K562 (cell line): ENCODE data around the gene MYH9. TPM values are rescaled to one million over a fixed set of nuclear protein-coding genes. Genes with fewer than 3 reads are reported as not detected.

ENCODE experiments used
- ATAC-seq: fragments of 200-7000 bp; cut with Tn5 transposase; 3 replicates; pipeline ENCODE4 v1.9.1; 2020; ENCODE audit warnings: moderate library complexity
- BruUV-seq: library from RNA; stranded (reverse); fragments of 400-500 nt; replicated peaks from 2 replicates; lab custom pipeline; 2021; lab: Mats Ljungman, UMichigan
- CTCF ChIA-PET: fragments of 300-600 bp; formaldehyde crosslinking; extraction: SDS; loops from one replicate; lab custom pipeline; 2021; ENCODE audit warnings: low intra/inter-chr PET ratio; lab: Yijun Ruan, JAX
- POLR2A ChIA-PET: fragments of 300-600, 350-650 bp; sonication (Branson Sonifier 250); formaldehyde crosslinking; extraction: SDS; loops from one replicate; lab custom pipeline; 2021; ENCODE audit warnings: antibody characterized with exemption, inconsistent platforms; lab: Yijun Ruan, JAX
- DNase-seq, 4 experiments: peaks; one replicate each; pipeline versions ENCODE4 v3.0.0 to v3.0.0-alpha.2; 2011 to 2018; ENCODE audit warnings: low spot score in 3 of 4, mixed read lengths in 3 of 4; ENCODE audit errors: extremely low read depth in 1 of 4
- FAIRE-seq: peaks from 2 replicates; lab custom pipeline; 2011; peaks lifted over from hg19 to GRCh38; lab: Jason Lieb, UNC
- H2AFZ ChIP-seq: 2 replicates; pipeline ENCODE4 v1.6.0; 2011; ENCODE audit warnings: low read depth, low read length, control low read depth, inconsistent platforms
- H3K27ac ChIP-seq: fragments of 200-600 bp; 3 replicates; pipeline ENCODE4 v1.8.0; 2011; ENCODE audit warnings: low read depth, mild to moderate bottlenecking, control low read depth, inconsistent platforms, low read length, moderate library complexity, mixed read lengths; ENCODE audit errors: extremely low read depth
- H3K27me3 ChIP-seq, 2 experiments: fragments of 300-600 bp in 1 of 2; 2 replicates in 1 of 2; 3 replicates in 1 of 2; pipeline versions ENCODE4 v1.6.0 to v1.8.0; 2011; ENCODE audit warnings: inconsistent platforms in 2 of 2, low read length in 2 of 2, mild to moderate bottlenecking in 1 of 2, mixed read lengths in 1 of 2, moderate library complexity in 1 of 2; ENCODE audit not compliant: control insufficient read depth in 2 of 2, insufficient read depth in 2 of 2
- H3K36me3 ChIP-seq: fragments of 300-600 bp; 3 replicates; pipeline ENCODE4 v1.8.0; 2011; ENCODE audit warnings: mild to moderate bottlenecking, low read length, inconsistent platforms; ENCODE audit not compliant: control insufficient read depth, insufficient read depth
- H3K4me1 ChIP-seq, 2 experiments: fragments of 200-600 bp in 1 of 2; replicated peaks in 1 of 2; 2 replicates in 1 of 2; 3 replicates in 1 of 2; pipeline versions ENCODE4 v1.5.1 to v1.8.0; 2011; ENCODE audit warnings: inconsistent platforms in 2 of 2, low read length in 2 of 2, mild to moderate bottlenecking in 1 of 2, mixed read lengths in 1 of 2, moderate library complexity in 1 of 2; ENCODE audit not compliant: control insufficient read depth in 2 of 2, insufficient read depth in 2 of 2
- H3K4me2 ChIP-seq: 2 replicates; pipeline ENCODE4 v1.6.1; 2011; ENCODE audit warnings: low read length, control low read depth, inconsistent platforms, mixed read lengths; ENCODE audit not compliant: insufficient read depth
- H3K4me3 ChIP-seq: fragments of 200-600 bp; sonication (generic), shearing (Covaris generic); 2 replicates; pipeline ENCODE4 v1.5.1; 2016; ENCODE audit warnings: control low read depth, inconsistent platforms
- H3K79me2 ChIP-seq: fragments of 200-600 bp; 3 replicates; pipeline ENCODE4 v1.8.0; 2011; ENCODE audit warnings: low read length, inconsistent platforms; ENCODE audit not compliant: control insufficient read depth, insufficient read depth
- H3K9ac ChIP-seq, 2 experiments: 2 replicates each; pipeline versions ENCODE4 v1.6.0 to v1.6.1; 2011; ENCODE audit warnings: low read depth in 2 of 2, low read length in 2 of 2, control low read depth in 1 of 2, inconsistent platforms in 1 of 2, mild to moderate bottlenecking in 1 of 2, mixed read lengths in 1 of 2; ENCODE audit not compliant: insufficient read depth in 1 of 2
- H3K9me1 ChIP-seq: one replicate; pipeline ENCODE4 v1.6.0; 2011; ENCODE audit warnings: inconsistent platforms, mild to moderate bottlenecking, low read length, moderate library complexity; ENCODE audit not compliant: control insufficient read depth, insufficient read depth
- H3K9me3 ChIP-seq: replicated peaks from 2 replicates; pipeline ENCODE4 v1.5.1; 2011; ENCODE audit warnings: low read depth, low read length, inconsistent platforms; ENCODE audit not compliant: control insufficient read depth, insufficient read depth
- H4K20me1 ChIP-seq: replicated peaks from 2 replicates; pipeline ENCODE4 v1.6.1; 2011; ENCODE audit warnings: low read length, inconsistent platforms, mixed read lengths; ENCODE audit not compliant: control insufficient read depth, insufficient read depth
- FOXO4 ChIP-seq: fragments of 450-650 bp; formaldehyde crosslinking; IDR thresholded peaks from 2 replicates; pipeline ENCODE4 v1.4.0; 2020; ENCODE audit warnings: mild to moderate bottlenecking, moderate library complexity
- GABPB1 ChIP-seq: sonication (generic); formaldehyde crosslinking; IDR thresholded peaks from 2 replicates; pipeline ENCODE4 v1.8.0; 2022; ENCODE audit warnings: mild to moderate bottlenecking, missing genetic modification reagents
- KDM4B ChIP-seq, 2 experiments: fragments of 450-650 bp in 1 of 2; sonication (generic) in 1 of 2; IDR thresholded peaks; 2 replicates each; pipeline ENCODE4 v1.6.1; 2016 to 2017; ENCODE audit warnings: borderline replicate concordance in 2 of 2, antibody characterized with exemption in 1 of 2, low read depth in 1 of 2, mild to moderate bottlenecking in 1 of 2
- MECOM ChIP-seq: fragments of 250-450 bp; sonication (Bioruptor Pico); IDR thresholded peaks from 2 replicates; pipeline ENCODE4 v1.8.0; 2022; ENCODE audit warnings: inconsistent platforms
- NR2C2 ChIP-seq, 2 experiments: fragments of 200-800 bp in 1 of 2; sonication (Bioruptor generic) in 1 of 2; sonication (generic) in 1 of 2; formaldehyde crosslinking in 1 of 2; IDR thresholded peaks; 2 replicates each; pipeline versions ENCODE4 v1.6.1 to v1.8.0; 2016 to 2022; ENCODE audit warnings: mild to moderate bottlenecking in 1 of 2, missing compliant biosample characterization in 1 of 2, missing genetic modification characterization in 1 of 2, missing genetic modification reagents in 1 of 2
- TGIF2 ChIP-seq: sonication (generic); formaldehyde crosslinking; IDR thresholded peaks from 2 replicates; pipeline ENCODE4 v1.8.1; 2022; ENCODE audit warnings: mild to moderate bottlenecking, missing genetic modification reagents, moderate library complexity
- WHSC1 ChIP-seq: IDR thresholded peaks from one replicate; pipeline ENCODE4 v1.6.1; 2012; ENCODE audit warnings: low read length, control low read depth, inconsistent platforms
- WGBS: fragments of 100-300 bp; shearing (Covaris generic); methylation state at CpG from one replicate; pipeline ENCODE4 v1.1.6; 2016; ENCODE audit warnings: low coverage, mixed read lengths; ENCODE audit not compliant: insufficient coverage; ENCODE audit errors: missing lambda C conversion rate; 5-methylcytosine and 5-hydroxymethylcytosine counted together
- in situ Hi-C: fragments of 300-500 bp; cut with MboI; formaldehyde crosslinking; loops from 4 replicates; pipeline ENCODE4 v1.15.0; 2018; ENCODE audit warnings: inconsistent platforms, mixed read lengths
- intact Hi-C: fragments of 100-400 bp; cut with micrococcal nuclease; formaldehyde crosslinking; loops from 2 replicates; pipeline ENCODE4 v1.14.2; 2022
- polyA plus RNA-seq, 8 experiments: library from polyadenylated mRNA; depleted of rRNA in 4 of 8; stranded (reverse) in 5 of 8; unstranded in 3 of 8; fragments of >200 nt; fragmentation: Nextera tagmentation in 2 of 8; fragmentation: Illumina TruSeq in 1 of 8; extraction: Ambion mirVana in 2 of 8; extraction: Trizol in 1 of 8; gene quantifications; 2 replicates each; pipeline versions ENCODE4 v1.2.1 to v1.2.3, GENCODE V29; 2011 to 2014; ENCODE audit warnings: inconsistent platforms in 1 of 8, missing spikeins in 1 of 8
- total RNA-seq, 7 experiments: library from RNA; depleted of rRNA in 6 of 7; stranded (reverse); fragments of >200 nt in 6 of 7; fragmentation: Illumina TruSeq in 2 of 7; extraction: Trizol in 2 of 7; gene quantifications; 2 replicates each; pipeline versions ENCODE4 v1.2.1 to v1.2.3, GENCODE V29; 2011 to 2021; ENCODE audit warnings: low replicate concordance in 1 of 7
- TF ChIP-seq, protein P1 (sequence below), 2 experiments: fragments of 150-350 bp in 1 of 2; IDR thresholded peaks; 2 replicates each; pipeline ENCODE4 v1.6.1; 2012 to 2016; ENCODE audit warnings: low read depth in 2 of 2, low read length in 2 of 2, mild to moderate bottlenecking in 1 of 2, moderate library complexity in 1 of 2
- TF ChIP-seq, protein P2 (sequence below), 3 experiments: fragments of 200-800 bp in 1 of 3; fragments of 250-450 bp in 1 of 3; fragments of 450-650 bp in 1 of 3; sonication (Bioruptor Pico) in 1 of 3; sonication (Bioruptor generic) in 1 of 3; formaldehyde crosslinking in 1 of 3; IDR thresholded peaks; 2 replicates each; pipeline versions ENCODE4 v1.6.1 to v1.8.0; 2016 to 2022; ENCODE audit warnings: mild to moderate bottlenecking in 2 of 3, missing genetic modification characterization in 2 of 3, missing compliant biosample characterization in 1 of 3, moderate library complexity in 1 of 3

MYH9 gene
- total and polyA plus RNA-seq, 9 of the 15 experiments (the other 6 are each of a cell fraction or from before 2014, with no cell fraction given), result 0.71 to 111 (median 24.6) TPM

DNA sequence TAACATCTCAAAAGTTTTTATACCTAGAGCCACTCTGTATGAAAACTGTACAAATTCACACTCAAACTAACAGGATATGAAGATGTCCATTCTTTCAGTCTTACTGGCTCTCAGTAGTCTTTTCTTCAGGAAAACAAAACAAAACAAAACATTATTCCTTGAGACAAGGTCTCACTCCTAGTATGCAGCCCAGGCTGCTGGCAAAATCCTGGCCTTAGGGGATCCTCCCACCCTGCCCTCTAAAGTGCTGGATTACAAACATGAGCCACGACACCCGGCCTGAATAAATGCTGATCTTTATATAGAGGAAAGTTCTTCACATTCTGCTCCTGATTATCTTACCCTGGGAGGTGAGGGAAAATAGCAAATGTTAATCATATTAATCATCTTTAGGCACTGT is 153.6 kb downstream of the MYH9 start:
- H3K36me3 ChIP-seq, result peaks cover 14% of the 10 kb centered on the region; the same call in 2 of the 3 replicates

More for the DNA sequence above, 153.6 kb downstream of the MYH9 start:
- 65% methylated on average over 2 of the region's 2 CpGs for WGBS
- H3K4me1 ChIP-seq, result peaks cover 0 to 13% of the 10 kb centered on the region in 2 experiments; a peak in 2 of 5 replicates
- H3K9ac ChIP-seq, result no peak overlapping the region
- in situ Hi-C loops, result no loop called here
- H3K9me3 ChIP-seq, result no peaks in the 10 kb centered on the region
- no peak overlapping the region for H3K4me2 ChIP-seq
- FAIRE-seq (no peak), ATAC-seq (no peak), DNase-seq (no peak)
- BruUV-seq, result no TSS peak
- no peak overlapping the region for H3K27ac ChIP-seq
- CTCF ChIA-PET, result no interaction called here
- no peak for TF ChIP-seq KDM4B (IDR thresholded peaks at IDR 0.05; ENCODE audit: borderline replicate concordance in 2 of 2, low read depth in 1 of 2)
- TF ChIP-seq WHSC1, result no peak
- TF ChIP-seq, protein P1, sequence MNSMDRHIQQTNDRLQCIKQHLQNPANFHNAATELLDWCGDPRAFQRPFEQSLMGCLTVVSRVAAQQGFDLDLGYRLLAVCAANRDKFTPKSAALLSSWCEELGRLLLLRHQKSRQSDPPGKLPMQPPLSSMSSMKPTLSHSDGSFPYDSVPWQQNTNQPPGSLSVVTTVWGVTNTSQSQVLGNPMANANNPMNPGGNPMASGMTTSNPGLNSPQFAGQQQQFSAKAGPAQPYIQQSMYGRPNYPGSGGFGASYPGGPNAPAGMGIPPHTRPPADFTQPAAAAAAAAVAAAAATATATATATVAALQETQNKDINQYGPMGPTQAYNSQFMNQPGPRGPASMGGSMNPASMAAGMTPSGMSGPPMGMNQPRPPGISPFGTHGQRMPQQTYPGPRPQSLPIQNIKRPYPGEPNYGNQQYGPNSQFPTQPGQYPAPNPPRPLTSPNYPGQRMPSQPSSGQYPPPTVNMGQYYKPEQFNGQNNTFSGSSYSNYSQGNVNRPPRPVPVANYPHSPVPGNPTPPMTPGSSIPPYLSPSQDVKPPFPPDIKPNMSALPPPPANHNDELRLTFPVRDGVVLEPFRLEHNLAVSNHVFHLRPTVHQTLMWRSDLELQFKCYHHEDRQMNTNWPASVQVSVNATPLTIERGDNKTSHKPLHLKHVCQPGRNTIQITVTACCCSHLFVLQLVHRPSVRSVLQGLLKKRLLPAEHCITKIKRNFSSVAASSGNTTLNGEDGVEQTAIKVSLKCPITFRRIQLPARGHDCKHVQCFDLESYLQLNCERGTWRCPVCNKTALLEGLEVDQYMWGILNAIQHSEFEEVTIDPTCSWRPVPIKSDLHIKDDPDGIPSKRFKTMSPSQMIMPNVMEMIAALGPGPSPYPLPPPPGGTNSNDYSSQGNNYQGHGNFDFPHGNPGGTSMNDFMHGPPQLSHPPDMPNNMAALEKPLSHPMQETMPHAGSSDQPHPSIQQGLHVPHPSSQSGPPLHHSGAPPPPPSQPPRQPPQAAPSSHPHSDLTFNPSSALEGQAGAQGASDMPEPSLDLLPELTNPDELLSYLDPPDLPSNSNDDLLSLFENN (IDR thresholded peaks at IDR 0.05; ENCODE audit: low read depth in 2 of 2, low read length in 2 of 2), result no peak
- TF ChIP-seq TGIF2, result no peak
- TF ChIP-seq, protein P2, sequence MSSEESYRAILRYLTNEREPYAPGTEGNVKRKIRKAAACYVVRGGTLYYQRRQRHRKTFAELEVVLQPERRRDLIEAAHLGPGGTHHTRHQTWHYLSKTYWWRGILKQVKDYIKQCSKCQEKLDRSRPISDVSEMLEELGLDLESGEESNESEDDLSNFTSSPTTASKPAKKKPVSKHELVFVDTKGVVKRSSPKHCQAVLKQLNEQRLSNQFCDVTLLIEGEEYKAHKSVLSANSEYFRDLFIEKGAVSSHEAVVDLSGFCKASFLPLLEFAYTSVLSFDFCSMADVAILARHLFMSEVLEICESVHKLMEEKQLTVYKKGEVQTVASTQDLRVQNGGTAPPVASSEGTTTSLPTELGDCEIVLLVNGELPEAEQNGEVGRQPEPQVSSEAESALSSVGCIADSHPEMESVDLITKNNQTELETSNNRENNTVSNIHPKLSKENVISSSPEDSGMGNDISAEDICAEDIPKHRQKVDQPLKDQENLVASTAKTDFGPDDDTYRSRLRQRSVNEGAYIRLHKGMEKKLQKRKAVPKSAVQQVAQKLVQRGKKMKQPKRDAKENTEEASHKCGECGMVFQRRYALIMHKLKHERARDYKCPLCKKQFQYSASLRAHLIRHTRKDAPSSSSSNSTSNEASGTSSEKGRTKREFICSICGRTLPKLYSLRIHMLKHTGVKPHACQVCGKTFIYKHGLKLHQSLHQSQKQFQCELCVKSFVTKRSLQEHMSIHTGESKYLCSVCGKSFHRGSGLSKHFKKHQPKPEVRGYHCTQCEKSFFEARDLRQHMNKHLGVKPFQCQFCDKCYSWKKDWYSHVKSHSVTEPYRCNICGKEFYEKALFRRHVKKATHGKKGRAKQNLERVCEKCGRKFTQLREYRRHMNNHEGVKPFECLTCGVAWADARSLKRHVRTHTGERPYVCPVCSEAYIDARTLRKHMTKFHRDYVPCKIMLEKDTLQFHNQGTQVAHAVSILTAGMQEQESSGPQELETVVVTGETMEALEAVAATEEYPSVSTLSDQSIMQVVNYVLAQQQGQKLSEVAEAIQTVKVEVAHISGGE (CRISPR knock-in tag; IDR thresholded peaks at IDR 0.05), result no peak
- no peak for TF ChIP-seq NR2C2 (CRISPR knock-in tag; IDR thresholded peaks at IDR 0.05)
- TF ChIP-seq NR2C2 (tag; IDR thresholded peaks at IDR 0.05), result no peak
- TF ChIP-seq FOXO4 (CRISPR knock-in tag), result no peak
- no peak for TF ChIP-seq GABPB1 (CRISPR knock-in tag)
- TF ChIP-seq MECOM (CRISPR knock-in tag), result no peak
- POLR2A ChIA-PET, result no interaction called here
- no peak overlapping the region for H3K4me3 ChIP-seq
- no peak overlapping the region for H2AFZ ChIP-seq
- intact Hi-C loops, result no loop called here
- H4K20me1 ChIP-seq, result no peaks in the 10 kb centered on the region
- H3K27me3 ChIP-seq, result no peaks in the 10 kb centered on the region
- peaks cover 22% of the 10 kb centered on the region for H3K79me2 ChIP-seq
- H3K9me1 ChIP-seq, result no peaks in the 10 kb centered on the region
